Stomach (tissue), 9 donors: ENCODE data around the gene MAP7. TPM values are rescaled to one million over a fixed set of nuclear protein-coding genes. Genes with fewer than 3 reads are reported as not detected.

ENCODE experiments used
- DNase-seq, 2 donors: peaks; one replicate each; pipeline versions ENCODE4 v3.0.0 to v3.0.0-alpha.2; 2013 to 2019
- H3K27ac ChIP-seq, 5 donors: fragments of 200-600 bp in 4 of 5; sonication (generic) in 4 of 5; one replicate each; pipeline ENCODE4 v1.5.1; 2013 to 2019; ENCODE audit warnings: mild to moderate bottlenecking in 1 of 5, moderate library complexity in 1 of 5
- H3K27me3 ChIP-seq, 3 donors: fragments of 200-600 bp; sonication (generic); one replicate each; pipeline ENCODE4 v1.5.1; 2017 to 2019; ENCODE audit warnings: mixed run types in 1 of 3
- H3K36me3 ChIP-seq, 4 donors: fragments of 200-600 bp; sonication (generic); 1 replicate in 3 of 4; 2 replicates in 1 of 4; pipeline ENCODE4 v1.5.1; 2016 to 2019
- H3K4me1 ChIP-seq, 4 donors: fragments of 200-600 bp; sonication (generic); one replicate each; pipeline ENCODE4 v1.5.1; 2016 to 2019
- H3K4me3 ChIP-seq, 4 donors: fragments of 200-600 bp; sonication (generic) in 3 of 4; one replicate each; pipeline ENCODE4 v1.5.1; 2016 to 2019; ENCODE audit warnings: mild to moderate bottlenecking in 1 of 4
- H3K9me3 ChIP-seq, 4 donors: fragments of 200-600 bp; sonication (generic); one replicate each; pipeline ENCODE4 v1.5.1; 2016 to 2019
- CTCF ChIP-seq, 7 experiments: fragments of 450-650 bp in 4 of 7; fragments of 200-600 bp in 3 of 7; sonication (generic) in 3 of 7; IDR thresholded peaks; one replicate each; pipeline ENCODE4 v1.5.1; 2016 to 2019; ENCODE audit warnings: antibody characterized with exemption in 7 of 7, control low read depth in 2 of 7, mild to moderate bottlenecking in 1 of 7
- EP300 ChIP-seq: sonication (generic); formaldehyde crosslinking; IDR thresholded peaks from one replicate; pipeline ENCODE4 v1.6.1; 2017; ENCODE audit warnings: antibody characterized with exemption
- POLR2A ChIP-seq, 4 donors: fragments of 450-650 bp; IDR thresholded peaks; one replicate each; pipeline ENCODE4 v1.6.1; 2016; ENCODE audit warnings: antibody characterized with exemption in 4 of 4, control low read depth in 2 of 4, mild to moderate bottlenecking in 1 of 4, moderate library complexity in 1 of 4
- POLR2AphosphoS5 ChIP-seq, 3 donors: sonication (generic); formaldehyde crosslinking; IDR thresholded peaks; one replicate each; pipeline ENCODE4 v1.6.1; 2016; ENCODE audit warnings: antibody characterized with exemption in 3 of 3
- WGBS, 5 donors: extraction: QIAGEN DNeasy Blood & Tissue Kit in 3 of 5; methylation state at CpG; one replicate each; pipeline versions ENCODE4 v1.1.5 to v1.1.7; 2013 to 2018; 5-methylcytosine and 5-hydroxymethylcytosine counted together
- intact Hi-C: fragments of 100-400 bp; cut with DNase I; formaldehyde crosslinking; loops from one replicate; pipeline ENCODE4 v1.15.1; 2023; ENCODE audit warnings: low total_unique reads
- polyA plus RNA-seq, 3 donors: library from polyadenylated mRNA; stranded (reverse); fragments of 200-250 nt; gene quantifications; one replicate each; pipeline ENCODE4 v1.2.3, GENCODE V29; 2013
- total RNA-seq, 5 donors: library from RNA; depleted of rRNA; stranded (reverse); fragments of >200 nt; gene quantifications; one replicate each; pipeline versions ENCODE4 v1.1.0 to v1.2.3, GENCODE V29; 2014 to 2016
- donor health status: healthy with polysubstance abuse.
- donor health status: Bipolar disorder and iron deficiency.
- donor health status: healthy.

MAP7 gene
- total and polyA plus RNA-seq, 8 donors: 2.3 to 28.3 (median 9.7) TPM

- no peak for DNase-seq
- H3K27ac ChIP-seq: no peak overlapping the region
- no peaks in the 10 kb centered on the region for H3K9me3 ChIP-seq
- intact Hi-C loops: no loop called here
- H3K4me3 ChIP-seq: no peak overlapping the region
- TF ChIP-seq POLR2AphosphoS5 (IDR thresholded peaks at IDR 0.05) (no peak), CTCF (IDR thresholded peaks at IDR 0.05) (no peak), POLR2A (IDR thresholded peaks at IDR 0.05) (no peak), EP300 (no peak)
- H3K27me3 ChIP-seq: no peaks in the 10 kb centered on the region
- 89 to 98% (median 93%) methylated on average over 4 of the region's 4 CpGs for WGBS, 5 donors
- H3K4me1 ChIP-seq: peaks cover 0 to 31% (median 13%) of the 10 kb centered on the region in 4 donors
- H3K36me3 ChIP-seq: no peaks in the 10 kb centered on the region
These were observed 27.0 kb downstream of the MAP7 start for GRCh38 chr6:136523196-136523595.

- no peak for DNase-seq
- no peak overlapping the region for H3K4me3 ChIP-seq
- 86 to 97% (median 96%) methylated on average over 3 of the region's 3 CpGs for WGBS, 5 donors
- no peaks in the 10 kb centered on the region for H3K27me3 ChIP-seq
- H3K27ac ChIP-seq: no peak overlapping the region
- no peak for TF ChIP-seq EP300
- no peak for TF ChIP-seq CTCF (IDR thresholded peaks at IDR 0.05)
- no peak for TF ChIP-seq POLR2AphosphoS5 (IDR thresholded peaks at IDR 0.05)
- TF ChIP-seq POLR2A (IDR thresholded peaks at IDR 0.05): no peak
- H3K36me3 ChIP-seq: no peaks in the 10 kb centered on the region
- H3K4me1 ChIP-seq: peaks cover 0 to 31% (median 15%) of the 10 kb centered on the region in 4 donors
- intact Hi-C loops: no loop called here
- H3K9me3 ChIP-seq: no peaks in the 10 kb centered on the region
These were observed 27.6 kb downstream of the MAP7 start for GRCh38 chr6:136522636-136523035.

GRCh38 chr6:136521911-136522310 is 28.3 kb downstream of the MAP7 start:
- intact Hi-C loops: no loop called here

GRCh38 chr6:136521427-136521826 is 28.8 kb downstream of the MAP7 start:
- H3K9me3 ChIP-seq: no peaks in the 10 kb centered on the region
- no peak overlapping the region for H3K4me3 ChIP-seq
- 60 to 91% (median 87%) methylated on average over 2 of the region's 2 CpGs for WGBS, 5 donors
- no peaks in the 10 kb centered on the region for H3K36me3 ChIP-seq
- no peak for DNase-seq
- H3K27ac ChIP-seq: no peak overlapping the region
- no peak for TF ChIP-seq POLR2A (IDR thresholded peaks at IDR 0.05)
- TF ChIP-seq EP300: no peak
- no peak for TF ChIP-seq CTCF (IDR thresholded peaks at IDR 0.05)
- TF ChIP-seq POLR2AphosphoS5 (IDR thresholded peaks at IDR 0.05): no peak
- intact Hi-C loops: no loop called here
- H3K27me3 ChIP-seq: no peaks in the 10 kb centered on the region
- H3K4me1 ChIP-seq: peaks cover 0 to 34% (median 10%) of the 10 kb centered on the region in 4 donors

More at GRCh38 chr6:136521911-136522310, 28.3 kb downstream of the MAP7 start:
- Histone ChIP-seq H3K27ac (no peak overlapping the region), H3K36me3 (no peaks in the 10 kb centered on the region), H3K9me3 (no peaks in the 10 kb centered on the region), H3K27me3 (no peaks in the 10 kb centered on the region), H3K4me3 (no peak overlapping the region), H3K4me1 (peaks cover 0 to 34% (median 15%) of the 10 kb centered on the region in 4 donors)
- TF ChIP-seq EP300 (no peak), POLR2AphosphoS5 (IDR thresholded peaks at IDR 0.05) (no peak), POLR2A (IDR thresholded peaks at IDR 0.05) (no peak), CTCF (IDR thresholded peaks at IDR 0.05) (no peak)
- WGBS, 5 donors: 89 to 93% (median 90%) methylated on average over 4 of the region's 4 CpGs
- DNase-seq: no peak
